GM04503 (cell line): ENCODE data around the gene GIMAP8.

ENCODE experiments used
- DNase-seq: peaks from one replicate; pipeline ENCODE4 v3.0.0-alpha.2; 2012; ENCODE audit warnings: low read depth

The GIMAP8 gene

DNA sequence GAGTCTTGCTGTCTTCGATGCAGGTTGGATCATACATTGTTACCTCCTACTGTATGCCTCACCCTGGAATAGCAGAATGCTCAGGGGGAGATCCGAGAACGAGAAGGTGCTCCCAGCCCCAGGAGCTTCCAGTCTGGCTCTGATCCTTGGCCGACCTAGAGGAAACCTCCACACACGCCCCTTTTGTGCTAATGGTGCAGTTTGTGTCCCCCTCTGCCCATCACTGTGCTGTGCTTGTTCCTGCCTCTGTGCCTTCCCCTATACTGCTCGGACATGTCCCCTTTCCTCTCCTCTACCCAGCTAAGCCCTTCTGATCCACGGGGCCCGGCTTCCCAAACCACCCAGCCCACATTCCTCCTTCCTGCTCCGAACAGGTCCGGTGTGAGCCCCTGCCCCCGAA lies 38.8 kb upstream of the GIMAP8 start:
- no peak for DNase-seq

DNA sequence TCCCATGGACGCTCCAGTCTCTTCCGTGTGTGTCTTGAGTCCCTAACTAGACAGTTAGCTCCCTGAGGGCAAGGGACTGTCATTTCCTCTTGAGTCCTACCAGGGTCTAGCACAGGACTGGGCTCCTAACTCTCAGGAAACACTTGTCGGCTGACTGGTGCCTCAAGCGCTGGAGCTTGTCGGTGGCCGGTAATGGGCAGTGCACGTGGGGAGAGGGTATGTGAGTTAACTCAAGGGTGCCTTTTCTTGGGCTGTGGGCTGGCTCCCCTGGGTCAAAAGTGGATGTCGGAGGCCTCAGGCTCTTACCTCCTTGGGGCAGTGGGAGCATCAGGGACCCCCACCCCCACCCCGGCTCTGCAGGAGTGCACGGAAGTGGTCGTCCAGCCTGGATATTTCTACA lies 38.4 kb upstream of the GIMAP8 start:
- DNase-seq: no peak

DNA sequence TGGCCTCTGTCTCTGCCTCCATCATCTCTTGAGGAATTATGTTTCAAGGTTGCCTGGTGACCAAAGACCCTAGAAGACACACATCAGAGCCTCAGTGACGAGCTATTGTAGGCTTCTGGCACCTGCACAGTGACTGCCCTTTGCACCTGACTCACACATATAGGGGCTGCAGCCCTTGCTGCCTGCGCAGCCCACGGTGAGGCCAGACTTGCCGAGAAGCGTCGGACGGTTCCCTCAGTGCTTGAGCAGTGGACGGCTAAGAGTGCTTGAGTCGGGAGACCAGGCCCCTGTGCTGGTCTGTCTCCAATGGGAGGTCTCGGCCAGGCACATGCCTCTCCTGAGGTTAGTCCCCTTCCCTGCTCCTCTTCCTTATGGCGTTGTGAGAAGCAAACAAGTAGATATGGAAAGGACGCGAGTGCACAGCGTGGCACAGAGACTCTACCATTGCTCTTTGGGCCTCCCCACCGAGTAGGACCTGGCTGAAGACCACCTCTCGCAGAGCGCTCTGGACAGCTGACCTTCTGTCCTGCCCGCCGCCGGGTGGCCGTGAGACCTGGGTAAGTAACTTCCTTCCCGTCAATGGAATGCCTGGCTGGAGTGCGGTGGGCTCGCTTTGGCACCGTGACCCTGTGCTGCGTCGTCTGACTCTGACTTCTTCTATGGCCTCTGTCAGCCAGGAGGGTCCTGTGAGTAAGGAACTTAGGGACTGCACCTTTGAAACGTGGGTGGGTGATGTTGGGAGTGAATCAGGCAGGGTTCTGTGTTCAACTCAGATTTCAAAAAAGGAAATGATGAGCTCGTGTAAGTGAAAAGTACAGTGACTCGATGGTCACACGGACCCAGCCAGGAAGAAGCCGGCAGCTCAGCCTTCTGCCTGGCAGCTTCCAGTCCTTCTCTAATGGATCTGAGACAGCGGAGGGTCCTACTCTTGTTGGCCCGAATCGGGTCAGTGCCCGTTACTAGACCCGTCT lies 37.6 kb upstream of the GIMAP8 start:
- no peak for DNase-seq

DNA sequence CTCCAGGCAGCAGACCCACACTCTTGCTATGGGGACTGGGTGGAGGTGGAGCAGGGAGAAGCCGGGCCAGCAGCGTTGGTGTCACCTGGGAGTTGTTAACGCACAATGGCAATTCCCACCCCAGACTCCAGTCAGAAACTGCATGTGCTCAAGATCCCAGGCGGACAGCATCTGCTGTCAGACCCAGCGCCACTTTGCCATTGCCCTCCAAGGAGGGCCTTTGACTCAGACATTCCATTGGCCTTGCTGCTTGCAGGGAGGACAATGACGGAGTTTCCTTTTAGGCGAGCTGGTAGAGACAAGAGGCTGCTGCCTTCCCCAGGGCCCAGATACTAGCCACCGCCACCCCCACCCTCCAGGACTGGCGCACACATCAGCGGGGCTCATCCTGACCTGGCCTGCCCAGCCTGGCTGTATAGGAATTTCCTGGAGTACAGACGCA lies 36.8 kb upstream of the GIMAP8 start:
- DNase-seq: no peak

DNA sequence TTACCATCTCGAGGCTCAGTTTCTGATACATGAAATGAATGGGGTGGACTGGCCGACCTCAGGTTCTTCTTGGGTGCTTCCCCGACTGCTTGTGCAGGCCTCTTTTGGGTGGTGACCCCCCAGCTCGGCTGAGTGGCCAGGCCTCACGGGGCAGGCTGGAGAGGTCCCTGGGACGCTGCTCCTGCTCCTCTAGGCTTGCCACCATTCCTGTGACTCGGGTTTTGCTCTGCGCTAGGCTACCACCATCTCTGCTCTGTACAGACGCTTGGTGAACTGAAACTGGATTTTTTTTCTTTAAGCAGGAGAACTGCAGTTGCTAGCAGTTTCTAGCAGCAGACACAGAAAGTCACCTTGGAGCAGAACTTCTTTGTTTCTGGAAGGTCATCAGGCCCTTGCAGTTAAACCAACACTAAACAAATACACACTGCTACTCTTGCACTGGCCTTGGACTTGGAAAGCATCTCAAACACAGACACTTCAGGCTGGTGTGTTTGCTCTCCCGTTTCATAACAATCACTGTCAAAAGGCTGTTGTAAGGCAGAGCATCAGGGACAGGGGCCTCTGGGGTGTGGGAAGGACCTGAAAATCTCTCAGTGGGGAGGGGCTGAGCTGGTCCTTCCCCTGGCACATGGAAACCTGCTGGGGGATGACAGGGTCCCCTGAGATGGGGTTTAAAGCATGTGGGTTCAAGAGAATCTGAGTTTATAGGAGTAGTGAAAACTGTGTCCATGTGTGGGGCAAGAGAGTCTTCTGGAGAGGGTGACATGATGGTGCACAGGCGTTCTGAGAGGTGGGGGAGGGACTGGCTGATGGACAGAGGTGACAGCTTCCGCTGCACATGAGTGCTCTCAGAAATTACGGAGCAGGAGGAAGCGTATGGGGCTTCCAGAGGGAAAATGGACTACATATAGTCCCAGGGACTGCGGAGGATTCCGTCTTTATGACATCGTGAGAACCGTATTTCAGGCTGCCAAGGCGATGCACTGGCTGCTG lies 35.0 kb upstream of the GIMAP8 start:
- no peak for DNase-seq

DNA sequence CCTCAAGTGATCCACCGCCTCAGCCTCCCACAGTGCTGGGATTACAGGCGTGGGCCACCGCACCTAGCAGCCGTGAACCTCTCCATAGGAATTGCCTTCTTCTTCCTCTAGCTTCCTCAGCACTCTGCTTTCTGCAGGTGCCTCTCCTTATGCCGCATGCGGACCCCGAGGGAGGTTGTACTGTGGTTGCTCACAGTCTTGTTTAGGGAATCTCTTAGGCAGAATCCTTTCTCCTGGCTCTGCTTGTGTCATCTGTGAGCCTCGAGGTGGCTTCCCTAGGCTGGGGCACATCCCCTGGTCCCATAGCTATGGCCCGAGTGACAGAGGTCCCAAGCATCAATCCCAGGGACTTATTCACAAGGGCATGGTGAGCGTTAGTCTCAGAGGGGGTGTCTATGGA lies 33.2 kb upstream of the GIMAP8 start:
- no peak for DNase-seq

DNA sequence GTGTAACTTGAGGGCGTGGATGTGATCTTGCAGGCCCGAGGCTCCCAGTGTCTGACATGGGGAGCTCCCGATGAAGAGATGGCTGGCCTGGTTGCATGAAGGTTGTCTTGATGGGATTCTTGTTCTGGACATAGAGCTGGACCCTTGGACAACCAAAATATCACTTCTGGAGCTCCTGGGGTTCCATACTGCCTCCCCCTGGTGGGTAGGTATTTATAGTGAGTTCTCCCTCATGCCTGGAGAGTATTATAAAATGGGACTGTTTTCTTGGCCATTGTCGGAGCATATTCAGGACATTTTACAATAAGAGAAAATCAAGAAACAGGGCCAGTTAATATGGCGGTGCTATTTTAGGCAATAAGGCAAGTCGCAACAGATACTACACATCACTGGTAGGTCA lies 32.6 kb upstream of the GIMAP8 start:
- DNase-seq: no peak

DNA sequence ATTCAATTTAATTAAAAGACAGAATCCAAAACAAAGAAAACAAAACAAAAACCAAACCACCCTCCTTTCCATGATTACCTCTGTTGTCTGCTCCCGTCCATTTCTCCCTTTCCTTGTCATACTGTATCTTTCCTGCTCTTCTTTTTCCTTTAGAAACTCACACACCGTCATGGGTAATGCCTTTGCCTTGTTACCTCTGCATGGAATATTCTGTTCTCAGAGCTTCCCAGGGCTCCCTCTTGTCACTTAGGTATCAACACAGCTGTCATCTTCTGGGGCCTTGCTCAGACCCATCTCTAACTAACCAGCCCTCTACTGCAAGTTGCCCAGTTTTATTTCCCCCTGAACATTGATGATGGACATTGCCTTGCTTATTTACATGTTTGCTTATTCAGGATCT lies 30.2 kb upstream of the GIMAP8 start:
- no peak for DNase-seq

DNA sequence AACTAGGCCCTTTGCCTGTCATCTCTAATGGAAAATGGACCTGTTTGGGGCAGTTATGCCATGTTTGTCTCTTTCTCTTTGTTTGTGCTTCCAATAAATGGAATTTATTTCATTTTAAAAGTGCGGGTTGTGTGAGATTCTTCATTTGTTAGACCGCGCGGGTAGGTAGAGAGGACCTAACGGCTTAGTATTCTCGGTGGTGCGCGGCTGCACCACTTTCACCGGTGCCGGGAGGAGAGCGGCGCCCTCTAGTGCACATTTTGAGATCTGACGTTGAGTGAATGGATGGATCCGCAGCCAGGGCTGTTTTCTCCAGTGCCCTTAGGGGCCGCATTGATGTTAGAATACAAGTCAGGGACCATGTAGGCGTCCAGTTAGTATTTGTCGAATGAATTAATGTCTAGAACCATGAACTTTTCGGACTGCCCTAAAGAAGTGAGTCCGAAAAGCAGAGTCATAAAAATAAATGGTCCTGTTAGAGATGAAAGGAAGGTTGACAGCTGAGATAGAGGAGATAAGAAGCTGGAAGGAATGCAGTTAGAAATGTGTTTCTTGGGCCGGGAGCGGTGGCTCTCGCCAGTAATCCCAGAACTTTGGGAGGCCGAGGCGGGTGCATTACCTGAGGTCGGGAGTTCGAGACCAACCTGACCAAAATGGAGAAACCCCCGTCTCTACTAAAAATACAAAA lies 29.3 kb upstream of the GIMAP8 start:
- no peak for DNase-seq

DNA sequence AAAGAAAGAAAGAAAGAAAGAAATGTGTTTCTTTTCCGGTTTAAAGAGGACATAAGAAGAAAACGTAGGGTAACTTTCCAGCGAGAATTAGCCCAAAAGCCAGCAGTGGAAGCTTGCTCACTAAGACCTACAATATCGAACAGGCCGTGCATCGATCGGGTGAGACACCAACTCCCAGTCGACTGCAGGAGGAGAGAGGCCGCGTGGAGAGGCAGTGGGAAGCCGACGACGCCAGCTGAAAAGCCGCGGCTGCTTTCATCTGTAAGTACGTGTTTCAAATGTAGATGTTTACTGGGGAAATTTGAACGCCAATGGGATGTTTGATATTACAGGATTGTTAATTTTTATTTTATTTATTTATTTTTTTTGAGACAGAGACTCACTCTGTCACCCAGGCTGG lies 28.6 kb upstream of the GIMAP8 start:
- DNase-seq: no peak

DNA sequence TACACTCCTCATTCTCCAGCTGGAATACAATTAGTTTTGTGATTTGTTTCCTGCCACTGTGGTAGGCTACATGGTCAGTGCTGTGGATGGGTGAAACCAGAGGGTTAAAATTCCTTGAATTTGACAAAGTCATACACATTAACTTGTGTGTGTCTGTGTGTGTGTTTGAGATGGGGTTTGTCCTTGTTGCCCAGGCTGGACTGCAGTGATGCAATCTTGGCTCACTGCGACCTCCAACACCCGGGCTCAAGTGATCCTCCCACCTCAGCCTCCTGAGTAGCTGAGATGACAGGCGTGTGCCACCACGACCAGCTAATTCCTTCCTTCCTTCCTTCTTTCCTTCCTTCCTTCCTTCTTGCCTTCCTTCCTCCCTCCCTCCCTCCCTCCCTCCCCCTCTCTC lies 24.8 kb upstream of the GIMAP8 start:
- no peak for DNase-seq

DNA sequence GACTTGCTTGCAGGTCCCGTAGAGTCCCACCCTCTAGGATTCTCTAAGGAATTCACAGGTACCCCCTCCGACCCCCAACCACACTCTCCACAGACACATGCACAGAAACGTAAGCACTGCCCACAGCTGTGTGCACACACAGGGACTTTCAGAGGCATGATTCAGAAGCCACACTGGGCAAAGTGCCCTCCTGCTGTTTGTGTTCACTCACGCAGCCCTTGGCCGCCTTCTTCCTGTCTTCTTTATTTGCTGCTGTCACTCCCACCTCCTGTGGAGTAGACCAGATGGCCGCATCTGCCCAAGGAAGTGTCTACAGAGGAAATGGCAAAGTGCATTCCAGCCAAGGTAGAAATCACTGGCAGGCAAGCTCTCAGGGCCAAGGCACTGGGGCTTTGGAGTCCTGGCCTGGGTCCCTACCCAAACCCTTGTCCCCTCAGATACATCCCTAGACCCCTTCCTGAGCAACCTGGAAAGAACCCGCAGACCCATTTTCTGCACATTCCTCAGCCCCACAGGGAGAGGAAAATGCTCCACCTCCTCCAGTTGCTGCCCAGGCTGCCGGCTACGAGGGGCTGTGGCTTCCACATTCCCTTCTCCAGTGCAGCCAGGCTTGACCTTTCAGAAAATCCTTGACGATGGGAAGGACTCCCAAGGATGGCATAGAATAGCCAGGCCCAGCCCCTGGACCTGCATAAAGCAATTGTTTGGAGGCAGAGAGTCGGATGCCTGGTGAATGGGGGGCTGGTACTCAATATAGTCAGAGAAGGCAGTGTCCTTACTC lies 21.6 kb upstream of the GIMAP8 start:
- DNase-seq: peak; percentile 65

DNA sequence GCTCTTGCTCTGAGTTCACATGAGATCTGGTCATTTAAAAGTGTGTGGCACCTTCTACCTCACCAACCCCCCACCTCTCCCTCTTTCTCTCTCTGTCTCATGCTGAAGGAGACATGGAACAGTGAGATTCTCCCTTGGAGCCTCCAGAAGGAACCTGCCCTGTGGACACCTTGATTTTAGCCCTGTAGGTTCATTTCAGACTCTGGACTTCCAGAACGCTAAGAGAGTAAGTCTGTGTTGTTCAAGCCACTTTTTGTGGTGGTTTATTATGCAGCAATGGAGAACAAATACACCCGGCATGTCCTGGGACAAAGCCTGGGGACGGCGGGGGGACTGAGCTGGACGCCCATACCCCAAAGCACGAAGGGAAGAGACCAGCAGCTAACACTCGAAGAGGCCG lies 20.7 kb upstream of the GIMAP8 start:
- DNase-seq: no peak

DNA sequence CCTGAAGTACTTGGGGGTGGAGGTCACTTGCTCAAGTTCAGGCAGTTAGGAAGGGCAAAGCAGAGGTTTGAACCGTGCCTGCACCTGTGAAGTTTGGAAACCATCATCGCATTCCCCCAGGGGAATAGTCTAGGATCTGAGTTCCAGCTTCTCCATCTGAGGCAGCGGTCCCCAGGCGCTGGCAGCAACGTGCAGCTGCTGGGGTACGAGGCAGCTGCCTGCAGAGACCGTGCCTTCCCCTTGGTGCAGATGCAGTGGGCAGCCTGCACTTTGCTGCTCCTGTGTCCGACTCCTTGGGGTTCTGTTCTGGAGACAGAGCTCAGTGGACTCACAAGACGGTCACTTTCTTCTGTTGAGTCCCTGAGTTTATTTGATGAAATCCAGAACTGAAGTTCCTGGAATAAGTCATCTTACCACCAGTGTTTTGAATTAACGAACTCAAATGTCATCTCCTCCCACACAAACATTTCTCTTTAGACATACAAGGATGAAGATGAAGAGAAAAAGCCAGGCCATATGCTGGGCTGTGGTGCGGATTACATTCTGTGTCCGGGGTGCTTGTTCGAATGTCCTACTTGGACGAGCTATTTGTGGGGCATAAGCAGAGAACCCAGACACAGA lies 19.9 kb upstream of the GIMAP8 start:
- no peak for DNase-seq

DNA sequence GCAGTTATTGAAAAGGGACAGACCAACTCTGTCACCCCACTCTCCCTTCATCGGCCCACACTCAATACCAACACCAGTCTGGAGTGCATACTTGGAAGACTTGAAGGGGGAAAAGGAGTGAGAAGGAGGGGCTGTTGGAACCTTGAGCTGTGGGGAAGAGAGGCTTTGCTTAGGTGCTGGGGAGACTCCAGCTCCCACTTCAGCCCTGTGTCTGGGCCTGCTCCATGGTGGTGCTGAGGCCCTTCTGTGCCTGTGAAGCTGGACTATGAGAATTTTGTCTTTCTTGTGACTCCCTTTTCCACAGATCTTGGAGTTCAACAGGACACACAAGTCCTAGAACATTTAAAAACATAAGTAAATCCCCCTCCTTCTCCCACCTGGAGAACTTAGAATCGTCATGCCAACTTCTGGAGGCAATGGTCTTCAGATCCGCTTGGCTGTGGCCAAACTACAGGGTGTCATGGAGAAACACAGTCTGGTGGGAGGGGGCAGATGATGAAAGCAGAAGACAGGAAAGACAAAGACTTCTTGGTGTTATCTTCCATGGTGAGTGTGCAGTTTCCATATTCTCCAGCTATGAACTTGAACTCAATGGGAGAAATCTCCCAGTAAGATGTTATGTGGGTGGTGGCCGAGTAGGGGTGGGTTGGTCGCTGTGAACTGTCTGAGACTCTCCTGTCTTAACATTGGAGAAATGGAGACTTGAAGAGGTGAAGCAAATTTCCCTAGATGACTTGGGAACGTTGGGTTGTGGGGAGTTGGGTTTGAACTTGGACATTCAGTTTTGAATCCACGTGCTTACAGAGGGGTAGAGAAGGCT lies 18.4 kb upstream of the GIMAP8 start:
- no peak for DNase-seq

DNA sequence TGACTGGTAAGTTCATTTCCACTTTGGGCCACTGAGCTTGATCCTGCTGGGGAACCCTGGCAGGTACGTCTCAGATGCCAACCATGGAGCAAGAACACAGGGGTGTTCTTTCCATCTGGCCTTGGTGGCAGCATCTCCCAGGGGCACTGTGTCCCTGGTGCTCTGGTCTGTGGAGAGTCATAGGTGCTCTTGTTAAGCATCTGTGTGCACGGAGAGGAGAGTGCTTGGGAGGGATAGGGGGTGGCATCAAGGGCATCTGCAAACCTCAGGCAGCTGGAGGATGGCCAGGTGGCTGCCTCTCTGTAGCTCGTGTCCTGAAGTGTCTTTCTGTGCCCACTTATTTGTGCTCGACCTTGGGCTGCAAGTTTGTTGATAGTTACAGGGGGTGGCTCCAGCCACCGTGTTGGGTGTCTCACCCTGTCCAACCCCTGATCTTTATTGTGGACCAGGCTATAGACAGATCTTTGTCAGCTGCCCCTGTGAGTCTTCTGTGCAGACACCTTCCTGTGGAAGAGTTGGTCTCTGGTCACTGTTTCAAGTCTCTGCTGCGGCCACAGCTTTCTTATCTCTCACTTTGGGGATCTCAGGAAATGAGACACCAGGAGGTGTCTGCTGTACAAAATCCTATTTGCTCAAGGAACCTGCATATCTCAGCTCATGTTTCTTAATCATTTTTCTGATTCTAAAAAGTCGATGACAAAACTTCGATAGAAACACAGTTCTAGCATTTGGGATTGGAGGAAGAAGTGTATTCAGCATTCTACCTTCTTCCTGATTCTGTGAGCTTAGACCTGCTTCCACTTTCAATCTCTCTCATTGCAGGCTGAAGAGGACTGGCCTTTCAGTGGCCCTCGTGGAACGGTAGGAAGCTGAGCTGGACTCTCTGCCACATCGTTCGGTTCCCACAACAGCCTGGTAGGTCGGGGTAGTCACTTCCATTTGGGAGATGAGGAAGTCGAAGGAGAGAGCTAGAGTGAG lies 17.2 kb upstream of the GIMAP8 start:
- DNase-seq: no peak

DNA sequence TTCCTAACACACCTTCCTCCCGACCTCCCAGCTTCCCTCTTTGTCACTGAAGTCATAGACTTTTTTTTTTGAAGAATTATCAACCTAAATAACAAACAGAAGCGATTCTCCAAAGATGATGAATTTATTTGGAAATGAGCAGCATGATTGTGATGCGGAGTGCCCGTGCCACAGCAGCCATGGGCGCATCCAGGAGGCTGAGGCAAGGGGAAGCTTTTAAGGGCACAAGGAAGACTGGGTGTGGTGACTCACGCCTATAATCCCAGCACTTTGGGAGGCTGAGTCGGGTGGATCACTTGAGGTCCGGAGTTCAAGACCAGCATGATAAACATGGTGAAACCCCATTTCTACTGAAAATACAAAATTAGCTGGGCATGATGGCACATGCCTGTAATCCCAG lies 16.2 kb upstream of the GIMAP8 start:
- no peak for DNase-seq

DNA sequence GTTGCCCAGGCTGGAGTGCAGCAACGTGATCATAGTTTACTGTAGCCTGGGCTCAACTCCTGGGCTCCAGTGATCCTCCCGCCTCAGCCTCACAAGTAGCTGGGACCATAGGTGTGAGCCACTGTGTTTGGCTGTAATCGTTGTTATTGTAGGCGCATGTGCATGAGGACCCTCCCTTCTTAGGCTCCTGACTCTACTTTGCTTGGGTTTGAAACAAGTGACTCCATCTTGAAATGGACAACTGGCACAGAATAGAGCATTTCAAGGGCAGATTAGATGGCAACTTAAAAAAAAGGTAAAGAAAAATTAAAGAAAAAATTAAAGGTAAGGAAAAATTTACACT lies 15.4 kb upstream of the GIMAP8 start:
- DNase-seq: no peak
